Tibial artery (tissue), 4 donors: ENCODE measurements around the gene UNC93B1.

Source experiments
- DNase-seq, 2 donors: peaks; one replicate each; pipeline ENCODE4 v3.0.0-alpha.2; 2019
- H3K27ac ChIP-seq, 2 donors: fragments of 200-600 bp; sonication (generic) in 1 of 2; 1 replicate in 1 of 2; 2 replicates in 1 of 2; pipeline ENCODE4 v1.5.1; 2018 to 2019; ENCODE audit warnings: mild to moderate bottlenecking in 1 of 2
- H3K27me3 ChIP-seq, 2 donors: fragments of 200-600 bp; sonication (generic) in 1 of 2; one replicate each; pipeline versions ENCODE4 v1.5.1 to v1.6.0; 2016 to 2019
- H3K36me3 ChIP-seq, 3 donors: fragments of 200-600 bp; sonication (generic) in 2 of 3; one replicate each; pipeline ENCODE4 v1.5.1; 2016 to 2019; ENCODE audit warnings: mild to moderate bottlenecking in 2 of 3
- H3K4me1 ChIP-seq, 4 donors: fragments of 200-600 bp; sonication (generic) in 2 of 4; 1 replicate in 3 of 4; 2 replicates in 1 of 4; pipeline ENCODE4 v1.5.1; 2016 to 2019
- H3K4me3 ChIP-seq, 2 donors: fragments of 200-600 bp; sonication (generic) in 1 of 2; 1 replicate in 1 of 2; 2 replicates in 1 of 2; pipeline ENCODE4 v1.5.1; 2018 to 2019; ENCODE audit warnings: mild to moderate bottlenecking in 2 of 2
- H3K9me3 ChIP-seq, 3 donors: fragments of 200-600 bp; sonication (generic) in 1 of 3; one replicate each; pipeline ENCODE4 v1.5.1; 2016 to 2019
- intact Hi-C: fragments of 100-400 bp; cut with DNase I; formaldehyde crosslinking; loops from one replicate; pipeline ENCODE4 v1.15.0; 2023; ENCODE audit warnings: low total_unique reads
- TF ChIP-seq, protein P1 (sequence below), 2 experiments: fragments of 200-600 bp in 1 of 2; fragments of 450-650 bp in 1 of 2; IDR thresholded peaks; one replicate each; pipeline ENCODE4 v1.5.1; 2017 to 2019; ENCODE audit warnings: antibody characterized with exemption in 2 of 2, mild to moderate bottlenecking in 1 of 2, moderate library complexity in 1 of 2

Gene UNC93B1

DNA sequence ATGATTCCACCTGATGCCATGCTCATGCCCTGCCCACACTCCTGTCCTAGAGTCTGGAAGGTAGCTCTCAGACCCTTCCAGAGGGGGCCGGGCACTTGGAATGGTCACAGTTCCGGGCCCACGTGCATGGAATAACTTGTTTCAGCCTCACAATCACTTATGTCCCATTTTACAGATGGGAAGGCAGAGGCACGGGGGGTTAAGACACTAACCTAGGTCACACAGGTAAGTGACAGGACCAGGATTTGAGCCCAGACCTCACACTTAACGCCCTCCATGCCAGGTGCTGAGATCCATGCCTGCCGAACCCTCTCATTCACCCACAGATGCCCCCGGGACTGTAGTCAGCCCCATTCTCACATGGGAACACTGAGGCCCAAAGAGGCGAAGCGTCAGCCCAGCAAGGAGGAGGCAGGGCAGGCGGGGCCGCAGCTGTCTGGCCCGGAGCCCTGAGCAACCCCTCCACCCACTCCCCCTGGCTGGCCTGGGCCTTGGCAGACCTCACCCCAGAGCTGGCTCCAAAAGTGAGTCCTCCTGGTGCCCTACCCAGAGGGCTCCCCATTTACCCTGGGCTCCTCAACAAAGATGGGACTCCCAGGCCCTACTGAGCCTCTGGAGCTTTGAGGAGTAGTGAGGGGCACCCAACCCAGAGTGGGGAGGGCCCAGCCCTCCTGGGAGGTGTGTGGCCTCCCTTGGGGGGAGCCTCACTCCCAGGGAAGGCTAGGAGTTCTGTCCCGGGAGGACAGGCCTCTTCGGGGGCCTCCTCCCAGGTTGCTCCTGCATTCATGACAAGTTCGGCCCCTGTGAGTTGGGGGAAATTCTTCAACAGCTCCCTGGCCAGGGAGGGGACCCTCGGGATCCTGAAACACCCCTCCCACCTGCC is 3.8 kb upstream of the UNC93B1 start:
- peak overlapping the region in 1 of 2 donors; percentile 93 for H3K27ac ChIP-seq
- intact Hi-C loops: loop anchor here (5.0 kb wide), 2 partner anchors 35 to 205 kb away; partner anchors contain the start of gene KMT5B
- no peak for DNase-seq

DNA sequence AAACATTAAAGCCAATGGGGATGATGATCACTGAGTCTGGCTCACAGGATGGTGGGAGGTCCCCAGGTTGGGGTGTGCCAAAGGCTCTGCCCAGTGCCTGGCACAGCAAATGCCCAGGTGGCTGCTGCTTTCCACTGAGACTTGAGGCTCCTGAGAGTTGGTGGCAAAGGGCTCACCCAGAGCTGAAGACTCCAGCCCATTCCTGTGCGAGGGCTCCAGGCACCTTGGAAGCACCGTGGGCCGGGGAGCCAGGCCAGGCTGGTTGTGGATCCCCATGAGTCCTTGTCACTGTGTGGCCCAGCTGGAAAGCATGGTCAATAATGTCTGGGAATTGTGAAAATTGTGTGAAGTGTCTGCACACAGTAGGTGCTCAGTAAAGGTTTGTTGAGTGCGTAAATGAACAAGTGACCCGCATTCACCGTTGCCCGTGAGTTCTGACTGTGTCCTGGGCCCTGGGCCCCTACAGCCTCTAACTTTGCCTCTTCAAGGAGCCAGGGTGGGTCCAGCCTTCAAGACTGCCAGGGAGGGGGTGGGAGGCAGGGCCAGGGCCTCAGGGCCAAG is 2.8 kb upstream of the UNC93B1 start:
- Histone ChIP-seq H3K36me3 (no peaks in the 10 kb centered on the region), H3K9me3 (no peaks in the 10 kb centered on the region), H3K27ac (no peak overlapping the region), H3K4me3 (no peak overlapping the region), H3K27me3 (no peaks in the 10 kb centered on the region), H3K4me1 (peaks cover 0 to 55% (median 34%) of the 10 kb centered on the region in 4 donors)
- intact Hi-C loops: loop anchor here (5.0 kb wide), 2 partner anchors 36 to 206 kb away; partner anchors contain the start of gene KMT5B
- TF ChIP-seq, protein P1, sequence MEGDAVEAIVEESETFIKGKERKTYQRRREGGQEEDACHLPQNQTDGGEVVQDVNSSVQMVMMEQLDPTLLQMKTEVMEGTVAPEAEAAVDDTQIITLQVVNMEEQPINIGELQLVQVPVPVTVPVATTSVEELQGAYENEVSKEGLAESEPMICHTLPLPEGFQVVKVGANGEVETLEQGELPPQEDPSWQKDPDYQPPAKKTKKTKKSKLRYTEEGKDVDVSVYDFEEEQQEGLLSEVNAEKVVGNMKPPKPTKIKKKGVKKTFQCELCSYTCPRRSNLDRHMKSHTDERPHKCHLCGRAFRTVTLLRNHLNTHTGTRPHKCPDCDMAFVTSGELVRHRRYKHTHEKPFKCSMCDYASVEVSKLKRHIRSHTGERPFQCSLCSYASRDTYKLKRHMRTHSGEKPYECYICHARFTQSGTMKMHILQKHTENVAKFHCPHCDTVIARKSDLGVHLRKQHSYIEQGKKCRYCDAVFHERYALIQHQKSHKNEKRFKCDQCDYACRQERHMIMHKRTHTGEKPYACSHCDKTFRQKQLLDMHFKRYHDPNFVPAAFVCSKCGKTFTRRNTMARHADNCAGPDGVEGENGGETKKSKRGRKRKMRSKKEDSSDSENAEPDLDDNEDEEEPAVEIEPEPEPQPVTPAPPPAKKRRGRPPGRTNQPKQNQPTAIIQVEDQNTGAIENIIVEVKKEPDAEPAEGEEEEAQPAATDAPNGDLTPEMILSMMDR (IDR thresholded peaks at IDR 0.05): no peak
- DNase-seq: no peak

More for the DNA sequence above, 3.8 kb upstream of the UNC93B1 start:
- H3K4me1 ChIP-seq: peaks cover 0 to 61% (median 44%) of the 10 kb centered on the region in 4 donors
- no peaks in the 10 kb centered on the region for H3K9me3 ChIP-seq
- TF ChIP-seq, protein P1 (IDR thresholded peaks at IDR 0.05): no peak
- H3K4me3 ChIP-seq: no peak overlapping the region
- H3K27me3 ChIP-seq: no peaks in the 10 kb centered on the region
- H3K36me3 ChIP-seq: no peaks in the 10 kb centered on the region

DNA sequence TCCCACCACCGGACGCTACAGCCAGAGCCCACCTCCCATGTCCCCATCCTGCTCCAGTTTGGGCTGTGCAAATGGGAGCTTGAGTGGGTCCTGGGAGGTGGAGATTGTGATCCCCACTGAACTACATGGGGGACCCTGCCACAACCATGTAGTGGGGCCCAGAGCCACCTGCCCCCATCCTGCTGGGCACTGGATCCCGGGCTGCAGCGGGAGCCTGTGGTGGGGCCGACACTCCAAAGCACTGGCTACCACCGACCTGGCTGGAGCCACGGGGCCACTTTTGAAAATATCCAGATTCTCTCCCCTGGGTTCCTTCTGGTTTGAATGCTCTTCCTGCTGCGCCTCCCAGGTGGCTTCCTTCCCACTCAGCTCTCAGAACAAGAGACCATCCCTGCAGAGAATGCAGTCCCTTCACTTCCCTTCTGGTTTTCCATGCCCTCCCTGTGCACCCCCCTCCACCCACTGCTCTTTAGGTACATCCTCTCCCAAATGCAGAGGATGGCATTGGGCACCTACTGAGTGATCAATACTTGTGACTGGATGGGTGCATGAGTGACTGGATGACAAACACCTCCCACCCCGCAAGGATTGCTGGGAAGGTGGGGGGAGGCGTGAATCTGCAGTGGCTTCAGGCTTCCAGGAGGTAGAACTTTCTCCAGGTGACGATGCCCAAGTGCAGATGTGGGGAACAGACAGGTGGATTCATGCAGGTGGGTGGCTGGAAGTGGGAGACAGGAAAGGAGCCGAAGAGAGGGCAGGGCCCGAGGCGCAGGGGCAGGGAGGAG is 846 bp upstream of the UNC93B1 start:
- no peaks in the 10 kb centered on the region for H3K36me3 ChIP-seq
- peak overlapping the region; percentile 74 to 76 for H3K4me3 ChIP-seq

DNA sequence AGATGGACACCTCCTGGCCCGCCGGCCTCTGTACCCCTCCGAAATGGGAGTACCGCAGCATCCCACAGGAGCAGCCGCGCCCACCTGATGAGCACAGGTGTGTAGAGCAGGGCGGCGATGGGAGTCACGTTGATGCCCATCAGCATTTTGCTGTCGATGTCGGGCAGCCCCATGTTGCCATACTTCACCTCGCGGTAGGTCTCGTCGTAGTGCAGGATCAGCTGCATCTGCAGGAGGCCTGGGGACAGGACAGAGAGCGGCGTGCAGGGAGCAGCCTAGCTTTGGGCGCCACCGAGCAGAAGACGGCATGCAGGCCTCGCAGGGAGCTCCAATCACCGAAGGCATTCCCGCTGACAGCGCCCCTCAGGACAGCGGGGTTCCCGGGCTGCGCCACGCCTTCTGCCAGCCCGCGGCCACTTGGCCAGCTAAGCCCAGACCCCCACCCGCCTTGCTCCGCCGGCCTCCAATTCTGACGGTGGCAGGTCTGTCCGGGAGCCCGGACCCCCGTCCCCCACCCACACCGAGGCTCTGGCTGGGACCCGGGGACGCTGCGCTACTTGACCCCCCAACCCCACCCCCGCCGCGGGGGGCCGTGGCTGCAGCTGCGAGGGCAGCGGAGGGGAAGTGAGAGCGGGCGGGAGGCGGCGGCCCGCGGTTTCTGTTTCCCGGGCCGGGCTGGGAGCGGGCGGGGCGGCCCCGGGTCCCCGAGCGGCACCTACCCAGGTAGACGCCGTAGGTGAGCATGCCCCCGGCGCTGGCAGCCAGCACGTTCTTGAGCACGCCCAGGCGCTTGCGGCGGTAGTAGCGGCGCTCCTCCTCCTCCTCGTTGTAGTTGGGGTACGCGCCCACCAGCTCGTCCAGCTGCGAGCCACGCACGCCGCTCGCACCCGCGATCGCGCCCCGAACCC is 705 bp downstream of the UNC93B1 start:
- no peak for DNase-seq
- intact Hi-C loops: no loop called here

More for the DNA sequence above, 846 bp upstream of the UNC93B1 start:
- no peak for DNase-seq
- intact Hi-C loops: loop anchor here (5.0 kb wide), 2 partner anchors 38 to 208 kb away; partner anchors contain the start of gene KMT5B
- TF ChIP-seq, protein P1 (IDR thresholded peaks at IDR 0.05): no peak
- Histone ChIP-seq H3K27me3 (no peaks in the 10 kb centered on the region), H3K27ac (peak overlapping the region; percentile 71 to 78), H3K4me1 (peaks cover 0 to 36% (median 18%) of the 10 kb centered on the region in 4 donors), H3K9me3 (no peaks in the 10 kb centered on the region)

More for the DNA sequence above, 705 bp downstream of the UNC93B1 start:
- Histone ChIP-seq H3K4me3 (peak overlapping the region; percentile 74 to 76), H3K36me3 (peaks cover 0 to 8% (median 0%) of the 10 kb centered on the region in 3 donors), H3K4me1 (peaks cover 0 to 21% (median 8%) of the 10 kb centered on the region in 4 donors), H3K9me3 (no peaks in the 10 kb centered on the region), H3K27me3 (no peaks in the 10 kb centered on the region), H3K27ac (peak overlapping the region; percentile 71 to 78)
- TF ChIP-seq, protein P1 (IDR thresholded peaks at IDR 0.05): no peak
